ENCODE results near the gene UXT. TPM values are rescaled to one million over a fixed set of nuclear protein-coding genes. Genes with fewer than 3 reads are reported as not detected.

The UXT gene
- total RNA-seq (100 to 1,000 TPM; 172 to 188 TPM), polyA plus RNA-seq (100 to 1,000 TPM; 275 to 315 TPM)

GRCh38 chrX:47658684-47659420, at the start of gene UXT:
Gene UXT (minus strand): TSS chrX:47659180. CDS start chrX:47658927, 253 bp downstream.
- no peaks in the 10 kb centered on the region for H3K27me3 Mint-ChIP-seq
- H3K27ac Mint-ChIP-seq, result peak within 1 kb of the TSS; percentile 96 to 99 (median 98)
- ChIA-PET POLR2A (ENCODE audit: partially characterized antibody) (interaction anchor here (0.7 to 1.6 kb wide), 4 partner anchors 8 to 810 kb away, joined by 3 to 6 read pairs (median 4); partner anchors contain the start of gene ELK1), CTCF (ENCODE audit: partially characterized antibody) (no interaction called here)
- peaks cover 0 to 26% of the 10 kb centered on the region in 2 donors for H3K36me3 Mint-ChIP-seq
- Histone ChIP-seq H3K9me3 (ENCODE audit: control insufficient read depth in 1 of 2, low read length in 2 of 2) (no peaks in the 10 kb centered on the region), H3K36me3 (ENCODE audit: insufficient read depth, low read length) (peaks cover 28% of the 10 kb centered on the region), H3K27ac (ENCODE audit: low read depth, low read length) (peak within 1 kb of the TSS; percentile 95), H3K4me1 (ENCODE audit: insufficient read depth, low read length) (peaks cover 16% of the 10 kb centered on the region), H3K4me3 (ENCODE audit: low read length in 2 of 2) (peak within 1 kb of the TSS; percentile 61 to 90), H3K27me3 (ENCODE audit: insufficient read depth, low read length) (no peaks in the 10 kb centered on the region)
- peaks cover 0 to 2% (median 0%) of the 10 kb centered on the region in 8 donors for H3K9me3 Mint-ChIP-seq
- H3K4me3 Mint-ChIP-seq, result peak within 1 kb of the TSS; percentile 87 to 93 (median 91)
- peak; percentile 89 to 96 (median 93) for DNase-seq
- intact Hi-C loops (cut with micrococcal nuclease), result loop anchor here (1.0 to 10.0 kb wide), 7 partner anchors 9 to 514 kb away; partner anchors contain the start of genes ARAF, ELK1, NDUFB11 and RBM10
- H3K4me1 Mint-ChIP-seq, result peaks cover 3 to 28% (median 8%) of the 10 kb centered on the region in 4 donors

- no peak overlapping the region for H3K27ac ChIP-seq (ENCODE audit: low read depth, low read length)
- no peaks in the 10 kb centered on the region for H3K36me3 ChIP-seq (ENCODE audit: insufficient read depth, low read length)
- no peaks in the 10 kb centered on the region for H3K4me1 ChIP-seq (ENCODE audit: insufficient read depth, low read length)
- DNase-seq, result no peak
- ChIA-PET CTCF (ENCODE audit: partially characterized antibody) (no interaction called here), POLR2A (ENCODE audit: partially characterized antibody) (no interaction called here)
- no peaks in the 10 kb centered on the region for H3K9me3 Mint-ChIP-seq
- no peak overlapping the region for H3K27ac Mint-ChIP-seq
- no peaks in the 10 kb centered on the region for H3K9me3 ChIP-seq (ENCODE audit: control insufficient read depth in 1 of 2, low read length in 2 of 2)
- H3K27me3 ChIP-seq (ENCODE audit: insufficient read depth, low read length), result no peaks in the 10 kb centered on the region
- H3K27me3 Mint-ChIP-seq, result peaks cover 0 to 4% of the 10 kb centered on the region in 2 donors
- no peaks in the 10 kb centered on the region for H3K4me1 Mint-ChIP-seq
- H3K4me3 Mint-ChIP-seq, result no peak overlapping the region
- no peak overlapping the region for H3K4me3 ChIP-seq (ENCODE audit: low read length in 2 of 2)
- intact Hi-C loops (cut with micrococcal nuclease), result no loop called here
- no peaks in the 10 kb centered on the region for H3K36me3 Mint-ChIP-seq
Observed at GRCh38 chrX:47707031-47707780, 48.2 kb upstream of the UXT start.

DNA sequence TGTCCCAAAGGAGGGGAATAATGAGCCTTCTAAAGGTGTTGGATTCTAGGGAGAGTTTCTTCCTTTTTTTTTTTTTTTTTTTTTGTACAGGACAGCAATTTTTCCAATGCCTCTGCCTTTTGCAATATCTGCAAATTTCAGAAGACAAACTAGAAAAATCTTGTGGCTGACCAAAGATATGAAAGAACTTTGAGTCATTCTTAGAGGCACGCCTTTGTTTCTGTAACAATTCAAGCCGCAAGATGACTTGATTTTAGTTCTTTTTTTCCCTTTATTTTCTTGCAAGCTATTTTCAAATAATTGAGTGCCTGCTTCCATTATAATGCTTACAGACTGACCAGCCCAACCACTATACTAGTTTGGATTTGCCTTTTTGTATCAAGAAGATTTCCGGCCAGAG, 47.6 kb upstream of the UXT start:
- intact Hi-C loops (cut with micrococcal nuclease), result no loop called here
- H3K4me1 Mint-ChIP-seq, result no peaks in the 10 kb centered on the region
- no peak overlapping the region for H3K27ac Mint-ChIP-seq
- H3K27ac ChIP-seq (ENCODE audit: low read depth, low read length), result no peak overlapping the region
- H3K36me3 Mint-ChIP-seq, result no peaks in the 10 kb centered on the region
- H3K4me3 Mint-ChIP-seq, result no peak overlapping the region
- H3K27me3 ChIP-seq (ENCODE audit: insufficient read depth, low read length), result no peaks in the 10 kb centered on the region
- POLR2A ChIA-PET (ENCODE audit: partially characterized antibody), result no interaction called here
- H3K27me3 Mint-ChIP-seq, result peaks cover 0 to 4% of the 10 kb centered on the region in 2 donors
- H3K9me3 Mint-ChIP-seq, result no peaks in the 10 kb centered on the region
- H3K36me3 ChIP-seq (ENCODE audit: insufficient read depth, low read length), result no peaks in the 10 kb centered on the region
- DNase-seq, result no peak
- H3K9me3 ChIP-seq (ENCODE audit: control insufficient read depth in 1 of 2, low read length in 2 of 2), result no peaks in the 10 kb centered on the region
- H3K4me3 ChIP-seq (ENCODE audit: low read length in 2 of 2), result no peak overlapping the region
- CTCF ChIA-PET (ENCODE audit: partially characterized antibody), result no interaction called here
- no peaks in the 10 kb centered on the region for H3K4me1 ChIP-seq (ENCODE audit: insufficient read depth, low read length)

DNA sequence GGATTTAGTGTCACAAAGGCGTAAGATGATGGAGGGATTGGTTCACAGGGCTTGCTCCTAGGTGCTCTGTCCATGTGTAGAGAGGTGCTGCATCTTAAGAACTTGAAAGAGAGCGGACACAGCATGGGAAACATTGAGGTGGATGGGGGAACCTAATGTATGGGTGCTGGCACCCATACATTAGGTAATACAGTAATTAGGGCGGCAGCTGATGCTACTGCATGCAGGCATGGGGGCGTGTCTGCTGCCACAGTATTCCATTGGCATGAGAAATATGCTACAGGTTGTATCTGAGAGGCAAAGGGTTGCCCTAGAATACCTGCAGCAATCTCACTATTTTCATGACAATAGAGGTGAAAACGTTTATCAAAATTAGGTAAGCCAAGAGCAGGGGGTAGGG, 45.8 kb upstream of the UXT start:
- Histone ChIP-seq H3K27me3 (ENCODE audit: insufficient read depth, low read length) (no peaks in the 10 kb centered on the region), H3K27ac (ENCODE audit: low read depth, low read length) (no peak overlapping the region), H3K9me3 (ENCODE audit: control insufficient read depth in 1 of 2, low read length in 2 of 2) (no peaks in the 10 kb centered on the region), H3K36me3 (ENCODE audit: insufficient read depth, low read length) (no peaks in the 10 kb centered on the region), H3K4me3 (ENCODE audit: low read length in 2 of 2) (no peak overlapping the region), H3K4me1 (ENCODE audit: insufficient read depth, low read length) (no peaks in the 10 kb centered on the region)
- H3K9me3 Mint-ChIP-seq, result no peaks in the 10 kb centered on the region
- intact Hi-C loops (cut with micrococcal nuclease), result no loop called here
- ChIA-PET POLR2A (ENCODE audit: partially characterized antibody) (no interaction called here), CTCF (ENCODE audit: partially characterized antibody) (no interaction called here)
- H3K27me3 Mint-ChIP-seq, result peaks cover 2% of the 10 kb centered on the region in 2 donors
- no peaks in the 10 kb centered on the region for H3K4me1 Mint-ChIP-seq
- DNase-seq, result no peak
- no peaks in the 10 kb centered on the region for H3K36me3 Mint-ChIP-seq
- H3K27ac Mint-ChIP-seq, result no peak overlapping the region
- no peak overlapping the region for H3K4me3 Mint-ChIP-seq

DNA sequence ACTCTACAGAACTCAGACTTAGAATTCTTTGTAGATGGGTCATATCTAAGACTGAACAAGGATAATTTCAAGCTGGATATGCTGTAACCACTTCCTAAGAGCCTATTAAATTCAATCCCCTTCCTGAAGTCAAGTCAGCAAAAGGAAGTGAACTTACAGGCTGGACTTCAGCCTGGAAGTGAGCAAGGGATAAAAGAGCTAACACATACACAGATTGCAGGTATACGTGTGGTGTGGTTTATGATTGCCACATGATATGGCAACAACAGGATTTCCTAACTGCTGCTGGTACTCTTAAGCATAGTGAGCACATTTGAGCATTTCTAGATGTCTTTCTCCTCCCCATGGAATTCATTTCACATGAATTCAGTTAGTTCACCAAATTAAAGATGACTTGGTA, 38.2 kb upstream of the UXT start:
- no peaks in the 10 kb centered on the region for H3K4me1 ChIP-seq (ENCODE audit: insufficient read depth, low read length)

DNA sequence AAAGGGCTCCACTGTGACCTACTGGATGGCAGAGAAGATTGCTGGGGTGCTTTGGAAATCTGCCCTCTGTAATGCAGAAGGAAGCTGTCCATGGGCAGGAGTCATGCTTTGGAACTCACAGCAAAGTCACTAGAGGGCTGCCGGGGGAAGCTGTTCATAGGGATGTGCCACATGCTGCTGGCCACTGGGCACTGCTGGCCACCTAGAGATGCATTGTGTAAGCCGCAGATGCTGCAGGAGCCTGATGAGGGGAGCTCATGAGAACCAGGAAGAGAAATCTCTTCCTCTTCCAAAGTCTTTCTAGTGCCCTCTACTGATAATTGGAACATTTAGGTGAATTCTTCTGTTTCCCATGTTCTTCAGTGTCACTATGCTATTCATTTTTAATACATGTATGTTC, 31.2 kb upstream of the UXT start:
- intact Hi-C loops (cut with micrococcal nuclease), result no loop called here
- no peak overlapping the region for H3K4me3 Mint-ChIP-seq
- no peaks in the 10 kb centered on the region for H3K27me3 ChIP-seq (ENCODE audit: insufficient read depth, low read length)
- CTCF ChIA-PET (ENCODE audit: partially characterized antibody), result no interaction called here
- H3K27ac ChIP-seq (ENCODE audit: low read depth, low read length), result no peak overlapping the region
- no peaks in the 10 kb centered on the region for H3K4me1 Mint-ChIP-seq
- H3K36me3 Mint-ChIP-seq, result no peaks in the 10 kb centered on the region
- no peak overlapping the region for H3K27ac Mint-ChIP-seq
- peaks cover 0 to 3% of the 10 kb centered on the region in 2 donors for H3K27me3 Mint-ChIP-seq
- no peak for DNase-seq
- no peak overlapping the region for H3K4me3 ChIP-seq (ENCODE audit: low read length in 2 of 2)
- no peaks in the 10 kb centered on the region for H3K36me3 ChIP-seq (ENCODE audit: insufficient read depth, low read length)
- no peaks in the 10 kb centered on the region for H3K9me3 Mint-ChIP-seq
- POLR2A ChIA-PET (ENCODE audit: partially characterized antibody), result no interaction called here
- H3K4me1 ChIP-seq (ENCODE audit: insufficient read depth, low read length), result no peaks in the 10 kb centered on the region
- H3K9me3 ChIP-seq (ENCODE audit: control insufficient read depth in 1 of 2, low read length in 2 of 2), result no peaks in the 10 kb centered on the region

More for the DNA sequence above, 38.2 kb upstream of the UXT start:
- H3K36me3 Mint-ChIP-seq, result no peaks in the 10 kb centered on the region
- H3K9me3 Mint-ChIP-seq, result no peaks in the 10 kb centered on the region
- Histone ChIP-seq H3K27me3 (ENCODE audit: insufficient read depth, low read length) (no peaks in the 10 kb centered on the region), H3K4me3 (ENCODE audit: low read length in 2 of 2) (no peak overlapping the region), H3K36me3 (ENCODE audit: insufficient read depth, low read length) (no peaks in the 10 kb centered on the region), H3K9me3 (ENCODE audit: control insufficient read depth in 1 of 2, low read length in 2 of 2) (no peaks in the 10 kb centered on the region), H3K27ac (ENCODE audit: low read depth, low read length) (no peak overlapping the region)
- ChIA-PET POLR2A (ENCODE audit: partially characterized antibody) (no interaction called here), CTCF (ENCODE audit: partially characterized antibody) (no interaction called here)
- intact Hi-C loops (cut with micrococcal nuclease), result no loop called here
- H3K27ac Mint-ChIP-seq, result no peak overlapping the region
- peaks cover 2% of the 10 kb centered on the region in 2 donors for H3K27me3 Mint-ChIP-seq
- DNase-seq, result no peak
- no peaks in the 10 kb centered on the region for H3K4me1 Mint-ChIP-seq
- no peak overlapping the region for H3K4me3 Mint-ChIP-seq

- Histone ChIP-seq H3K4me3 (ENCODE audit: low read length in 2 of 2) (no peak overlapping the region), H3K36me3 (ENCODE audit: insufficient read depth, low read length) (no peaks in the 10 kb centered on the region), H3K4me1 (ENCODE audit: insufficient read depth, low read length) (no peaks in the 10 kb centered on the region), H3K27me3 (ENCODE audit: insufficient read depth, low read length) (no peaks in the 10 kb centered on the region), H3K9me3 (ENCODE audit: control insufficient read depth in 1 of 2, low read length in 2 of 2) (no peaks in the 10 kb centered on the region), H3K27ac (ENCODE audit: low read depth, low read length) (no peak overlapping the region)
- H3K4me3 Mint-ChIP-seq, result no peak overlapping the region
- H3K36me3 Mint-ChIP-seq, result no peaks in the 10 kb centered on the region
- ChIA-PET POLR2A (ENCODE audit: partially characterized antibody) (no interaction called here), CTCF (ENCODE audit: partially characterized antibody) (no interaction called here)
- H3K4me1 Mint-ChIP-seq, result no peaks in the 10 kb centered on the region
- no peaks in the 10 kb centered on the region for H3K9me3 Mint-ChIP-seq
- intact Hi-C loops (cut with micrococcal nuclease), result no loop called here
- peaks cover 3 to 4% of the 10 kb centered on the region in 2 donors for H3K27me3 Mint-ChIP-seq
- DNase-seq, result no peak
- no peak overlapping the region for H3K27ac Mint-ChIP-seq
Observed at GRCh38 chrX:47687263-47687662, 28.3 kb upstream of the UXT start.
